Stimulated activated CD4-positive, alpha-beta T cell treated with anti-CD3 and anti-CD28 coated beads, Interleukin-2, amount 100 ng/mL, for 24 hours (primary cell): ENCODE measurements around the gene SPATS2.
"Not testable (repeated sequence)": the region's sequence is repeated elsewhere in the genome, so short reads cannot be mapped to it uniquely, and the experiment has no call there.

Experiments used
- DNase-seq, 2 donors: peaks; one replicate each; pipeline ENCODE4 v3.0.0-alpha.2; 2020

Gene SPATS2

DNA sequence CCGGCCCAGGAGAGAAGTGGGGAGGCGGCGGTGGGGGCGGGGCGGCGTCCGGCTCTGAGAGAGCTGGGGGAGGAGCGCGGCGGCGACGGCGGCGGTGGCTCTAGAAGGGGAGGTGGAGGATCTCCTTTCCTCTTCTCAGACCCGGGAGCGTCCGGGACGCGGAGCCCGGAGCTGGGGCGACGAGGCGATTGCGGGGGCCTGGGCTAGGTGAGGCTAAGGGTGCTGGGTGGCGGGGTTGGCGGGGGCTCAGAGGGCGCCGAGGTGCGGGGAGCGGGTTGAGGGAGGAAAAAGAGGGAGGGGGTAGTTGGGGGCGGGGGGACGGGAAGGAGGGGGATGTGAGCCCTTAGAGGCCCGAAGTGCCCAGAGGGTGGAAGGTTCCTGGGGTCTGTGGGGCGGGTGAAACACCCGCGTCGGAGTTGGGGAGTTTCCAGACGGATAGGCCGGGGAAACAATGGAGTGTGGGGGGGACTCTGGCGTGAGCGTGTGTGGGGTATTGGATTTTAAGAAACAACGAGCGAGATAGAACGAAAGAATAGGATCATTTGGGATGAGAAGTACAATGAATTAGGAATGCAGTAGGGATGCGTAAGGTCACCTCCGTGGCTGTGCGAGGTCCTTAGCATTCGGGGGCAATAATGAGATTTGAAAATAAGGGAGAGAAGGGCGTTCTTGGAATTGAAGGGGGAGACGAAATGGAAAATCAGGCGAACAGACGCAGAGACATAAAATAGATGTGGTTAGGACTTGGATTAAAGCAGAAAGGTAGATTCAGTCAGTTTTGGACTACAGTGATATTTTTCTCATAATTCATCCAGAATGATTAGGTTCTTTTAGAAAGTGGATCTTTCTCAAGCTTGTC is at the start of gene SPATS2:
Gene SPATS2, plus strand, starts transcription at position 82 of the 859 bp plus-strand sequence. CDS start 93,551 bp downstream, outside the sequence.
- no peak for DNase-seq

DNA sequence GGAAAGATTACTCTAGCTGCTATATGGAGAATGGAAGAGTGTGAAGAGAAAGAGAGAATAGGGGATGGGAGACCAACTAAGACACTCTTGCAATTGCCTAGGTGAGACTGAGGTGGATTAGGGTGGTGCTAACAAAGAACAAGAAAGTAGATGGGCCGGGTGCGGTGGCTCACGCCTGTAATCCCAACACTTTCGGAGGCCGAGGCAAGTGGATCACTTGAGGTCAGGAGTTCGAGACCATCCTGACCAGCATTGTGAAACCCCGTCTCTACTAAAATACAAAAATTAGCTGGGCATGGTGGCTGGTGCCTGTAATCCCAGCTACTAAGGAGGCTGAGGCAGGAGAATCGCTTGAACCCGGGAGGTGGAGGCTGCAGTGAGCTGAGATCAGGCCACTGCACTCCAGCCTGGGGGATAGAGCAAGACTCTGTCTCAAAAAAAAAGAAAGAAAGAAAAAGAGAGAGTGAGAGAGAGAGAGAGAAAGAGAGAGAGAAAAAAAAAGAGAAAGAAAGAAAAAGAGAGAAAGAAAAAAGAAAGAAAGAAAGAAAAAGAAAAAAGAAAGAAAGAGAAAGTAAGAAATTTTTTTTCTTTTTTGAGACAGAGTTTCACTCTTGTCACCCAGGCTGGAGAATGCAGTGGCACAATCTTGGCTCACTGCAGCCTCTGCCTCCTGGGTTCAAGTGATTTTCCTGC is 46.7 kb upstream of the SPATS2 start:
- DNase-seq, result not testable (repeated sequence)

DNA sequence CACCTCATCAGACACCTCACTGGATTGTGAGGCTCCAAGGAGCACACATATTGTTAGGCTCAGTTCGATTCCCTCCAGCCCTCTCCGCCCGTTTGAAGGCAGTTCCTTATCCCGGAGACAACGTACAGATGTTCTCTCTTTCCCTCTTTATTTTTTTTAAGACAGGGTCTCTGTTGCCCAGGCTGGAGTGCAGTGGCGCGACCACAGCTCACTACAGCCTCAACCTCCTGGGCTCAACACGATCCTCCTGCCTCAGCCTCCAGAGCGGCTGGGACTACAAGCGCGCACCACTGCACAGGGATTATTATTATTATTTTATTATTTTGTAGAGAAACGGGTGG is 44.9 kb upstream of the SPATS2 start:
- no peak for DNase-seq

DNA sequence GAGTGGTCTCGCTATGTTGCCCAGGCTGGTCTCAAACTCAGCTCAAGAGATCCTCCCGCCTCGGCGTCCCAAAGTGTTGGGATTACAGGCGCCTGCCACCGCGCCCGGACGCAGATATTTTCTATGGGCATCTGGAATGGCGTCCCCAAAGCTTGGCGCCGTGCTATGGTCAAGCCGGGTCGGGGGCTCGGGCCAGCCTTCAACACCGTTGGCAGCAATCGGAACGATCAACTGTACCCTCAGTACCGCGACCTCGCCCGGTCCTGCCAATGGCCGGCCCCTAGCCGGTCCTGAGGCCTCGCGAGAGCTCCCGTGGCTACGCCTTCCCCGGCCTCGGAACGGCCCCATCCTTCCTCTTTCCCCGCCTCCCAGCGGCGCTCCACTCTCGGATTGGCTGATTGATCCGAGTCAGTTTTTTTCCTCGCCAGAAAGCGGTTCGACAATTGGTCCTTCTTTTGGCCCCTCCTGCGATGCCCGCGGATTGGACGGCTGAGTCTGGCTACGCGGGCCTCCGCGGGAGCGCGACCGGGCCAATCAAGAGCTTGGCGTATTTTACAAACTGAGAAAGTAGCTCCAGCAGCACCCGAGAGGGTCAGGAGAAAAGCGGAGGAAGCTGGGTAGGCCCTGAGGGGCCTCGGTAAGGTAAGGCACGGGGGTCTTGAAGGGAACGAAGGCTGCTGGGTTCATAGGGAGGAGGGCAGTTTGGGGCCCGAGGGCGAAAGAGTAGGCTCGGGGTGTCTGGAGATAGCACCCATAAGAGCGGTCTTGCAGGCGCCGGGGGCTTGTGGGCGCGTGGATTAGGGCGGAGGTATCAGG is 44.3 kb upstream of the SPATS2 start, which contains the start of gene TROAP:
Gene TROAP, plus strand, starts transcription at position 548 of the 816 bp plus-strand sequence. CDS start 354 bp downstream, outside the sequence.
- peak; percentile 96 for DNase-seq

DNA sequence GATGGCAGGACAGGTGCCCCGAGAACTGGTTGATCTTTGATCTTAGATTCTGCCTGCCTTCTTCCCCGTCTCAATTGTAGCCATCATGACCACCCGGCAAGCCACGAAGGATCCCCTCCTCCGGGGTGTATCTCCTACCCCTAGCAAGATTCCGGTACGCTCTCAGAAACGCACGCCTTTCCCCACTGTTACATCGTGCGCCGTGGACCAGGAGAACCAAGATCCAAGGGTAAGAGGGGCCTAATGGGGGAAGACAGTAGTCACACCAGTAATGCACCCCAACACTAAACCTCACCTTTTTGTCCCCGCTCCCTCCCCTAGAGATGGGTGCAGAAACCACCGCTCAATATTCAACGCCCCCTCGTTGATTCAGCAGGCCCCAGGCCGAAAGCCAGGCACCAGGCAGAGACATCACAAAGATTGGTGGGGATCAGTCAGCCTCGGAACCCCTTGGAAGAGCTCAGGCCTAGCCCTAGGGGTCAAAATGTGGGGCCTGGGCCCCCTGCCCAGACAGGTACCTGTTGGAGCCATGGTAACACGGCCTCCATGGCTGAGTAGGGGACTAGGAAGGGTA is 43.7 kb upstream of the SPATS2 start:
- no peak for DNase-seq

DNA sequence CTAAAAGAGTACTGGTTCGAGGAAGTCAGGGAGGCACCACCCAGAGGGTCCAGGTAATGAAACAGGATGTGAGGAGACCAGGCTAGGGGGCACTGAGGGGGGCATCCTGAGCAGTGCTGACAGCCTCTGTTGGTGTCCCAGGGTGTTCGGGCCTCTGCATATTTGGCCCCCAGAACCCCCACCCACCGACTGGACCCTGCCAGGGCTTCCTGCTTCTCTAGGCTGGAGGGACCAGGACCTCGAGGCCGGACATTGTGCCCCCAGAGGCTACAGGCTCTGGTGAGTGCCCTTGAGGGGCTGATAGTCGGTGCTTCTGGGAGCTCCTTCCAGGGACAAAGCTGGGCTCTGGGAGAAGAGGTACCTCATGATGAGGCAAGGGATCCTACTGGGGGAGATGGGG is 41.7 kb upstream of the SPATS2 start:
- no peak for DNase-seq

DNA sequence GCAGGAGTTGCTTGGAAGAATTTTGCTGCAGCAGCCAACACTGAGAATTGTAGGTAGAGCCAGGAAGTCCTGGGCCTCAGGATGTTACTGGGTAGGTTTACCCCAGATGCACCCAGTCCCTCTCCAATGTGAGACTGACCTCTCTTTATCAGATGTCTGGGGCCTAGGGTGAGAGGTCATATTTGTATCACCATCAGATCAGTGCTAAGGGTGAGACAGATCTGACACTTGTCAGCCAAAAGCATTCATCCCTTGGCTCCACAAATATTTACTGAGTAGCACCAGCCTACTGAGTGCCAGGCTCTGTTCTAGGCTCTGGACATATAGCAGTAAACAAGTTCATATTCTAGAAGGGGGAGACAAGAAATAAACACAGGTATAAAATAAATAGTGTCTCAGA is 39.9 kb upstream of the SPATS2 start:
- DNase-seq, result no peak

DNA sequence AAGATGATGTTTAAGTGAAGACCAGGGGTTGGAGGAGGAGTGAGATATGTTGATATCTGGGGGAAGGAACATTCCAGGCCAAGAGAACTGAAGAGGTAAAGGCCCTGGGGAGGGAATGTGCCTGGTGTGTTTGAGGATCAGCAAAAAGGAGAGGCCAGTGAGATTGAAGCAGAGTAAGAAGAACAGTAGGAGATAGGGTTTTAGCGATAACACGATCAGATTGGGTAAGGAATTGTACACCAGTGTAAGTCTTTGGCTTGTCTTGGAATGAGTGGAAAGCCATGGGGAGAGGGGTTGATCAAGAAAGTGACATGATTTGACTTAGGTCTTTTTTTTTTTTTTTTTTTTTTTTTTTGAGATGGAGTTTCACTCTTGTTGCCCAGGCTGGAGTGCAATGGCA is 39.4 kb upstream of the SPATS2 start:
- no peak for DNase-seq

DNA sequence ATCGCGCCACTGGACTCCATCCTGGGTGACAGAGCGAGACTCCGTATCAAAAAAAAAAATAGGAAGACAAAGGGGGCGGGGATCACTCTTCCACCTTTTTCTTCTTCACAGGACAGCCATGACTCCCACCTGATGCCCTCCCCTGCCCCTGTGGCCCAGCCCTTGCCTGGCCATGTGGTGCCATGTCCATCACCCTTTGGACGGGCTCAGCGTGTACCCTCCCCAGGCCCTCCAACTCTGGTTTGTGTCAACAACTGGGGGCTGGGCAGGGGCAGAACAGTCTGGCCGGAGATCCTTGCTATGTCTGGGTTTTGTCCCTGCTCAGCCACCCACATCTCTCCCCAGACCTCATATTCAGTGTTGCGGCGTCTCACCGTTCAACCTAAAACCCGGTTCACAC is 38.4 kb upstream of the SPATS2 start:
- DNase-seq, result no peak

DNA sequence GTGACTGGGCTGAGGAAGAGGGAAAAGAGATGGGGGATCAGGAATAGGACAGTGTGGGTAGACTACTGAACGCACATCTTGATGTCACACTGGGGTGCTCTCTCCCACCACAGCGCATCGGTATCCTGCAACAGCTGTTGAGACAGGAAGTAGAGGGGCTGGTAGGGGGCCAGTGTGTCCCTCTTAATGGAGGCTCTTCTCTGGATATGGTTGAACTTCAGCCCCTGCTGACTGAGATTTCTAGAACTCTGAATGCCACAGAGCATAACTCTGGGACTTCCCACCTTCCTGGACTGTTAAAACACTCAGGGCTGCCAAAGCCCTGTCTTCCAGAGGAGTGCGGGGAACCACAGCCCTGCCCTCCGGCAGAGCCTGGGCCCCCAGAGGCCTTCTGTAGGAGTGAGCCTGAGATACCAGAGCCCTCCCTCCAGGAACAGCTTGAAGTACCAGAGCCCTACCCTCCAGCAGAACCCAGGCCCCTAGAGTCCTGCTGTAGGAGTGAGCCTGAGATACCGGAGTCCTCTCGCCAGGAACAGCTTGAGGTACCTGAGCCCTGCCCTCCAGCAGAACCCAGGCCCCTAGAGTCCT is 37.1 kb upstream of the SPATS2 start:
- no peak for DNase-seq

DNA sequence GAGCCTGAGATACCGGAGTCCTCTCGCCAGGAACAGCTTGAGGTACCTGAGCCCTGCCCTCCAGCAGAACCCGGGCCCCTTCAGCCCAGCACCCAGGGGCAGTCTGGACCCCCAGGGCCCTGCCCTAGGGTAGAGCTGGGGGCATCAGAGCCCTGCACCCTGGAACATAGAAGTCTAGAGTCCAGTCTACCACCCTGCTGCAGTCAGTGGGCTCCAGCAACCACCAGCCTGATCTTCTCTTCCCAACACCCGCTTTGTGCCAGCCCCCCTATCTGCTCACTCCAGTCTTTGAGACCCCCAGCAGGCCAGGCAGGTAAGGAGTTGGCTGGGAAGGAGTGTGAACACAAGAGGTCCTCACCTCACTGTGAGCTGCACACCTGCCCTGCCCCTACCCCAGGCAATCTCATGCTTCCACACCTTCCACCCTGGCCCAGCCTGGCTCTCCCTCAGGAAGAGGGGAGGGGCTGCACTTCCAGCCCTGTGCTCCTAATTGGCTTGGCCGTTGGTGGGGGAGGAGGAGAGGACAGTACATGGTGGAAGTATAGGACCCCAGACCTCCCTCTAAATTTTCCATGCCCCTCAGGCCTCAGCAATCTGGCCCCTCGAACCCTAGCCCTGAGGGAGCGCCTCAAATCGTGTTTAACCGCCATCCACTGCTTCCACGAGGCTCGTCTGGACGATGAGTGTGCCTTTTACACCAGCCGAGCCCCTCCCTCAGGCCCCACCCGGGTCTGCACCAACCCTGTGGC is 36.5 kb upstream of the SPATS2 start:
- peak in 1 of 2 donors; percentile 12 for DNase-seq

DNA sequence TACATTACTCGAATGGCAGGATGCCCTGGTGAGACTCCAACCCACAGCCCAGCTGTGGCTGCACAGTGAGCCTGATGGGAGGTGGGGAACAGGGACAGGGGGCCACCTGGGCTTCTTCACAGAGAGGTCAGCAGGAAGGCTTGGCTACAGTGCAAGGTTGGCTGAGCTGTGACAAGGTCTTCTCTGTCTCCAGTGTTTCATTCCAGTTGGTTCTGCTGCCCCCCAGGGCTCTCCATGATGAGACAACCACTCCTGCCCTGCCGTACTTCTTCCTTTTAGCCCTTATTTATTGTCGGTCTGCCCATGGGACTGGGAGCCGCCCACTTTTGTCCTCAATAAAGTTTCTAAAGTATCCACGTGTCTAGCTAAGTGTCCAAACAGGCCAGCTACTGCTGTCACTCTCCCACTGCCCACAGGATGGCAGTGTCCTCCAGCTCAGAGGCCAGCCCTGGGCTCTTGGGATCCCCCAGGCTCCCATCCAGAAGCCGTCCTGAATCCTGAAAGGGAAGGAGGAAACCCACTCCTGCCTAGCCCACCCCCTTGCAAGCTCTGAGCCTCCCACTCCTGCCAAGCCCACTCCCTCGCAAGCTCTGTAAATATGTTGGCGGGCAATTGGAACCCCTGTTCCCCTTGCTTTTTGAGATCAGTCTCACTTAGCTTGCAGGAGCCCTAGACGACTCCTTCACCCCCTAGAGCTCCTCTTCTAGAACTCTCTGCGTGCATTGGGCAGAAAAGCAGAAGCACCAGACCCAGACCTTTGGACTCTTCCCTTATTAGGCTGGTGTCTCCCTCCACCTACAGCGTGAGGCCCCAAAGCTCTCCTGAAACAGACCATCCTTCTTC is 35.7 kb upstream of the SPATS2 start:
- DNase-seq, result no peak

DNA sequence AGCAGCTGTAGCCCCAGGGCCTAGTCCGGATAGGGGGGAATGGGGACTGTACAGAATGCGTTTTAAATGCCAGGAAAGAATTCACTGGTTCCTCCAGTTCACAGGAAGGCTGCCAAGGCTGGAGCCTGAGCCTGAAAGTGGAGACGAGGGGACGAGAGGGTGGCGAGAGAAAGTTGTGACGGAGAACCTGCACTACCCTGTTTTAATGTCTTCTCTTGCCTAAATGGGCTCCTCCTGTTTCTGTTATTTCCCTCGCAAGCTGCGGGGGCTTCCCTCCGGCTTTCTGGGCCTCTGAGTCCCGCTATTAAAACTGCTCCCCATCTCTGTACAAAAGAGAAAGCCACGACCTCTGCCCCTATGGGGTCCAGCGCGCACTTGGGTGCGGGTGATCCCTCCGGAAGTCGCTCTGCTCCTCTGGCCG is 34.8 kb upstream of the SPATS2 start:
- DNase-seq, result no peak

DNA sequence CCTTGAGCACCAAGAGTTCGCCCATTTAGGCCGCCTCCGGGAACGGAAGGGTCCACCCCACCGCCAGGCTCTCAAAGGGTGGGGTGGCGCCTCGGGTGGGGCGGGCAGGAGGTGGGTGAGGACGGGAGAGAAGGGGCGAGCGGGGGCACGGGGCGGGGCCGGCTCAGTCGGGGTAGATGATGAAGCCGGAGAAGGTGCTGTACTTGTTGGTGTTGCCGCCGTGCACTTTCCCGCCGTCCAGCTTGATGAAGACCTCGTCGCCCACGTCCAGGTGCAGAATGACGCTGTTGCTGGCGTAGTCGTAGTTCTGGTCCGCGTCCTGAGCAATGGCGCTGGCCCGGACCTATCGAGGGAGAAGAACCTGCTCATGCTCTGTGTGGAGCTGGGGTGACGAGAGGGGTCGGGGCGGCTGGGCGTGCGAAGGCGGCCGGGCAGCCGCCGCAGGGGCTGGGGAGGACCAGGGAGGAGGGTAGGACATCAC is 34.3 kb upstream of the SPATS2 start:
- DNase-seq, result no peak

DNA sequence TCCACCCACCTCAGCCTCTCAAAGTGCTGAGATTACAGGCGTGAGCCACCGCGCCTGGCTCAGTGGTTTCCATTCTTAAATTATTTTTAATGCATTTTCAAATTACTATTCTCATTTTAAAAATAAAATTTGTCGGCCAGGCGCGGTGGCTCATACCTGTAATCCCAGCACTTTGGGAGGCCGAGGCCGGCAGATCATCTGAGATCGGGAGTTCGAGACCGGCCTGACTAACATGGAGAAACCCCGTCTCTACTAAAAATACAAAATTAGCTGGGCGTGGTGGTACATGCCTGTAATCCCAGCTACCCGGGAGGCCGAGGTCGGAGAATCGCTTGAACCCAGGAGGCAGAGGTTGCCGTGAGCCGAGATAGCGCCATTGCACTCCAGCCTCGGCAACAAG is 33.5 kb upstream of the SPATS2 start:
- DNase-seq, result not testable (repeated sequence)

DNA sequence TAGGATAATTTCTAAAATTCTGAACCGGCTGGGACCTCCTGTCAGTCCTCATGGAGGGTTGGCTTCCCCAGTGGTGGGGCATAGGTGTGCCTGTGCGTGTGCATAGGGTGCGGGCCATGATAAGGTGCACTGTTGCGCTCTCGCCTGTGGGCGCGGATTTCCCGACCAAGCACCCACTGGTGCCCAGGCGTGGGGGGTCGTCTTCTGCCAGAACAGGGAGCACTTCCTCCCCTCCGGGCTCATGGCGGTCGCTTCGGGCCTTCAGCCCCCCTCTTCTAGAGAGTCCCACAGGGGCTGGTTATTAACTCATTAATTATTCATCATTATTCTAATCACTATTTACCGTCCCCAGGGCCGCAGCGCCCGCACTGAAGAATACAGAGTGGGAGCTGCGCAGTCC is 33.0 kb upstream of the SPATS2 start:
- no peak for DNase-seq

DNA sequence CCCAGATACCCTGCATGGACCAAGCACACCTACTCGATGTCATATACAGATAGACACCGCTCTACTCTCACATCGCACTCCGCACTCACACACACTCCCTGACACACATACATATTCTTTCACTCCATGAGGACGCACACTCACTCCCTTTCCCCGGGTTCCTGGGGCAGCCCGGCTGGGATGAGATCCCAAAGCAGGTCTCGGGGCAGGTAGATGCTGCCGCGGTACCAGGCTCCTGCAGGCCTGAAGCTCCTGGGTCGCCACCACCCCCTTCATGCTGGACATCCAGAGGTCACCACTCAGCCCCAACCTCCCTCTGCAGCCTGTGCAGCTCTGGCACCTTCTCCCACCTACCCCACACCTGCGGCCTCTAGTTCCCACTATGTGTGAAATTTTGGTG is 32.6 kb upstream of the SPATS2 start:
- no peak for DNase-seq

DNA sequence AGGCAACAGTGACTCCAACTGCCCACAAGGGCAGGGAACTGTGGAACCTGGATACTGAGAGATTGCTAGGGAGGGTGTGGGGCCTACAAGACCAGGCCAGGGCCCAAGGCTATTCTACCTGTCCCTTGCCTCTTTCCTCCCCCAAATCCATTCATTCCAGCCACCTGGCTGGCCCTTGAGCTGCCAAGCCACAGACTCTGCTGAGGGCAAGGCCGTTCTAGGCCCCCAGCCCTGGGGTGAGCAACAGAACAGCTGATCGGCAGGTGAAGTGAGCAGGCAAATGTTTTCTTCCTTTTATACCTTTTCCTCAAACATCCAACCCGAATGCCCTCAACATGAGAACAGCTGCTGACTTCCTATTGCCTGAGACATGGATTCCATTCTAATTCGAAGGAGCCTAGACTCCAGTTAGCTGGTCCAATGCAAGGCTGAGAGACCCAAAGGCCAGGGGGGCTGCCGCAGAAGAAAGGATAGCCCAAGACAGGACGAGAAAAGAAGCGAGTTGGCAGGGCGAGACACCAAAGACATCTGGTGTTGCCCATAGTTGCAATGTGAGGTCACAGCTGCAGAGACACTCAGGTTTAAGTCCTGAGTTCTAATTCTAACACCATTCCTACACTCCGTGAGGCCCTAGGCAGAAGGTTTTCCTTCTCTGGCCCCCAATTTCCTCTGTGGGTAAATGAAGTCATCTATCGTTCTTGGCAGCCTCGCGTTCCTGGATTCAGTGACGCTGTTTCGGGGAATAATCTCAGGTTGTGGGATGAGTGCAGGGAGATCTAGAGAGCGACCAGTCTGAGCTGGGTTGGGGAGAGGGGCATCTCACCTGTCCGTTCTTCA is 31.9 kb upstream of the SPATS2 start:
- no peak for DNase-seq

DNA sequence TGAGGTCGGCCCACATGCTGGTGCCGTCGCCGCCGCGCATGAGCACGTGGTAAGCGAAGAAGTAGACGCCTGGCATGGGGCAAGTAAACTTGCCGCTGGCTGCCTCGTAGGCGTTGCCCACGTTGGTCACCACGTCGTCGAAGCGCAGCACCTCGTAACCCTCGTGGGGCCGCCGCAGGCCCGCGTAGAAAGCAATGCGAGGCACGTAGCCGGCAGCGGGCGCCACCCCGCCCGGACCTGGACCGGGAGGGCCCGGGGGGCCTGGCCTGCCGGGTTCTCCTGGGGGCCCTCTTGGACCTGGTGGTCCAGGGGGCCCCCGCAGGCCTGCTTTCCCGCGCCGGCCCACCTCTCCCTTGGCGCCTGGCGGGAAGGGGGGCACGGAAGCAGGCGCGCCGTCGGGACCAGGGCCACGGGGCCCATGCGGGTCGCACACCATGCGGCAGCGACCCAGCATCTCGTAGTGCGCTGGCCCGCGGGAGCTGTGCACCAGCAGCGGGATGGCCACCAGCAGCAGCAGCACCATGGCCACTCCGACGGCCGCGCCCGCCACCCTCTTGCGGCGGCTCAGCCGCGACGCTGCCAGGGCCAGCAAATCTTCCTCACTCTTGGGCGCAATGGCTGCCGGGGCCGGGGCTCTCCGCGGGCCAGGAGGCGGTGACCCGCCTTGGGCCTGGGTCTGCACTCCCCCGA is 31.2 kb upstream of the SPATS2 start:
- no peak for DNase-seq
